Suppressor macrophage (primary cell): ENCODE measurements around the gene SCMH1.
"Not testable (repeated sequence)": the region's sequence is repeated elsewhere in the genome, so short reads cannot be mapped to it uniquely, and the experiment has no call there.

Source experiments
- DNase-seq, 4 experiments: peaks; one replicate each; pipeline ENCODE4 v3.0.0-alpha.2; 2020 to 2022

SCMH1 gene

DNA sequence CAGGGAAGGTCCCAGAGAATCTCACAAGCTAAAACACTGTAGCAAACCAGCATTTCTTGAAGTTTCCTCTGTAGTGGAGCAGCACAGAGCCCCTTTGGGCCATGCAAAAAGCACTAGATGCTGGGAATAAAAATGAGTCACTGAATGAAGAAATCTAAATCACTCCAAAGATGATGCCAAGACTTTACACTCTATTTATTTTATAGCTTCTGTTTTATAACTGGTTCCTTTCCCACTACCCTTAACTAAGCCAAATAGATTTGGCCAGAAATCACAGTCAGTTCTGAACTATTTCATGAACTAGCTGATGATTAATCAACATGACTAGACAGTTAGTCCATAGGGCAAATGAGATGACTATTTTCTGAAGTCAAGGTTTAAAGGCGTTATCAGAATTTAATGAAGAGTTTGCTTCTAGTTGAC lies 89.5 kb downstream of the SCMH1 start:
- DNase-seq: no peak

DNA sequence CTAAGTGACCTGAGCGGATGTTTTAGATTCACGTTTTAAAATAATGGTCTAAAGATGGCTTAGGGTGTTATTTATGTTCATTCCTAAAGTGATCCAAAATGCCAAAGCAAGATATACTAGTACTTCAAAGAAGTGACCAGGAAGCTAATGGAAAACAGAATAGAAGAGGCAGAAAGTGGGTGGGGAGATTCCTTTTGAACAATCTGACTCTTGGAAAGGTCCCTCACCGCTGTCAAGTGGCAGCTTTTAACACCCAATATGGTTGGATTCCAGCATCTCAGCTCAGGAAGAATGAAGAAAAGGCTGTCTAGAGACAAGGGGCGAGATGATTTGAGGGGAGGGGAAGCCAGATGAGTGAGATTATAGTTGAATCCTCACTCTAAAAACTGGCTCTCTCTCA lies 90.3 kb downstream of the SCMH1 start:
- no peak for DNase-seq

DNA sequence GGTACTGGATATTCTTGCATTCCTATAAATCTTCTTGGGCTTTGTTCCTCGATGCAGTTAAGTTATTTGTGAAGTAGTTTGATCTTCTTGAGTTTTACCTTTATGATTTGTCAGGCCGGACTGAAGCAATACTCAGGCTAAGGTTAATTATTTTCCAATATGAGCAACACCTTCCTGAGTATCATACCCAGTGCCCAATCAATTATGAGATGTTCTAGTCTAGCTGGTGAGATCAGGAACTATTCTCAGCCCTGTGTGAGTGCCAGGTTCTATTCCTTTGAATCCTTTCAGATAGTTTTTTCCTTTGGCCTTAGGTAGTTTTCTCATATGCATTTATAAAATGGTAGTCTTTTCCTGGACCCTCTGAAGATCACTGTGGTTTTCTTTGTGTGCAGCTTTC lies 92.5 kb downstream of the SCMH1 start:
- DNase-seq: no peak

DNA sequence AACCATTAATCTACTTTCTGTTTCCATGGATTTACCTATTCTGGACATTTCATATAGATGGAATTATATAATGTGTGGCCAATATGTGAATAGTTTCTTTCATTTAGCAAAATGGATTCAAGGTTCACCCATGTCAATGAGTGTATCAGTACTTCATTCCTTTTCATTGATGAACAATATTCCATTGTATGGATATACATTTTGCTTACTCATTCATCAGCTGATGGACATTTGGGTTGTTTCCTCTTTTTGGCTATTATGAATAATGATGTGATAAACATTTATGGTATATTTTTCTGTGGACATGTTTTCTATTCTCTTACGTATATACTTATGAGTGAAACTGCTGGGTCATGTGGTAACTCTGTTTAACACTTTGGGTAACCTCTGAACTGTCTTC lies 97.8 kb downstream of the SCMH1 start:
- peak in 2 of 4 experiments; percentile 1 to 6 for DNase-seq

DNA sequence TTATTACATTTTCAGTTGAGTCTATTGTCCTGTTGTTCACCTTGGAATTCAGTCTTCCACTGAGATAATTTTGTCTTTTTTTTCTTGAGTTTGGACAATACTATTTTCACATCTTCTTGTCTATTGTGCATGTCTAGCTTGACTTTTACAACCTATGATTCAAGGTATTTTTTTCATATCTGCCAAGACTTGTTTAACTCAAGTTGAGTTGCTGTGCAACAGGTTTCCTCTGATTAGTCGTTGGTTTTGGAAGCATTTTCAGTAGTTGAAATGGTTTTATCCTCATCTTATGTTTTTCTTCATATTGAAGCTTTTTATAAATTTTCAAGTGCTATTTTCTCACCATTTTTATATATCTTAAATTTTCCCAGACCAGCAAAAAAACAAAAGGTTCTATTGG lies 103.6 kb downstream of the SCMH1 start:
- no peak for DNase-seq

DNA sequence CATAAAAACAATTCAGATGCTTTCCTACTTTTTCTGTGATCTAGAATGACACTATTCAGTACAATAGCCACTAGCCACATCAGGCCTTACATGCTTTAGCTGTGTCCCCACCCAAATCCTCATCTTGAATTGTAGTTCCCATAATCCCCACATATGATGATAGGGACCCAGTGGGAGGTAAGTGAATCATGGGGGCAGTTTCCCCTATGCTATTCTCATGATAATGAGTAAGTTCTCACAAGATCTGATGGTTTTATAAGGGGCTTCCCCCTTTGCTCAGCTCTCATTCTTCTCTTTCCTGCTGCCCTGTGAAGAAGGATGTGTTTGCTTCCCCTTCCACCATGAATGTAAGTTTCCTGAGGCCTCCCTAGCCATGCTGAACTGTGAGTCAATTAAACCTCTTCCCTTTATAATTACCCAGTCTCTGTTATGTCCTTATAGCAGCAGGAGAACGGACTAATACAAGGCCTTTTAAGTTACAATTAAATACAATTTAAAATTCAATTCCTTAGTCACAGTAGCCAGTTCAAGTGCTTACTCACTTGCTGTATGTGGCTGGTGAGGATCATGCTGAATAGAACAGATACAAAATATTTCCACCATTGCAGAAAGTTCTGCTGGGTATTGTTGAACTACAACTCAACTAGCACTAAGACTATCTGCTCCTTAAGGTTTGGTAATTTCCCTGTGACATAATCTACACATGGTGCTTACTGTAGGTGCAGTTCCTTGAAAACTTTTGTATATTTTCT lies 106.7 kb downstream of the SCMH1 start:
- peak in 3 of 4 experiments; percentile 3 to 32 (median 8) for DNase-seq

DNA sequence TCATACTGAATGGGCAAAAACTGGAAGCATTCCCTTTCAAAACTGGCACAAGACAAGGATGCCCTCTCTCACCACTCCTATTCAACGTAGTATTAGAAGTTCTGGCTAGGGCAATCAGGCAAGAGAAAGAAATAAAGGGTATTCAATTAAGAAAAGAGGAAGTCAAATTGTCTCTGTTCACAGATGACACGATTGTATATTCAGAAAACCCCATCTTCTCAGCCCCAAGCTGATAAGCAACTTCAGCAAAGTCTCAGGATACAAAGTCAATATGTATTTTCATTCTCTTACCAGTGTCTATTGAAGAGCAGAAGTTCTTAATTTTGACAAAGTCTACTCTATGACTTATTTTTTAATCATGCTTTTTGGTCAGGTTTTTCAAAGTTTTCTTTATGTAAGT lies 107.8 kb downstream of the SCMH1 start:
- DNase-seq: not testable (repeated sequence)

DNA sequence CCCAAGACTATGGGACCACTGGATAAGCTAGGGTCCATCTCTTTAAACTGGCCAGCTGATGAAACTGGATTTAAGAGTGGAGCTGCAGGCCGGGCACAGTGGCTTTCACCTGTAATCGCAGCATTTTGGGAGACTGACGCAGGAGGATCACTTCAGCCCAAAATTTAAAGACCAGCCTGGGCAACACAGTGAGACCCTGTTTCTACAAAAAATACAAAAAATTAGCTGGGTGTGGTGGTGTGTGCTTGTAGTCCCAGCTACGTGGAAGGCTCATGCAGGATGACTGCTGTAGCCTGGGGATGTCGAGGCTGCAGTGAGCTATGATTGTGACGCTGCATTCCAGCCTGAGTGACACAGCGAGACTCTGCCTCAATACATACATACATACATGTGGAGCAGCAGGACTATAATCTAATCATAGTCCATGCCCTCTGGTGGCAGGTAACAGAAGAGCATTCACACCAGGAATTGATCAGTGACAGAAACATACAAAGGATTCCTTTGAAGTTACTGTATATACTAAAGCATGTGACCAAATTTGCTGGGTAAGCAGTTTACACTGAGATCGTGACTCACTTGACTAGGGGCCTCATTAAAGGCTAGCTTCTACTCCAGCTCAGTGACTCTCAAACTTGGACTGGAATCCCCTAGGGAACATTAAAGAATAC lies 119.1 kb downstream of the SCMH1 start:
- DNase-seq: peak; percentile 3 to 48 (median 26)

DNA sequence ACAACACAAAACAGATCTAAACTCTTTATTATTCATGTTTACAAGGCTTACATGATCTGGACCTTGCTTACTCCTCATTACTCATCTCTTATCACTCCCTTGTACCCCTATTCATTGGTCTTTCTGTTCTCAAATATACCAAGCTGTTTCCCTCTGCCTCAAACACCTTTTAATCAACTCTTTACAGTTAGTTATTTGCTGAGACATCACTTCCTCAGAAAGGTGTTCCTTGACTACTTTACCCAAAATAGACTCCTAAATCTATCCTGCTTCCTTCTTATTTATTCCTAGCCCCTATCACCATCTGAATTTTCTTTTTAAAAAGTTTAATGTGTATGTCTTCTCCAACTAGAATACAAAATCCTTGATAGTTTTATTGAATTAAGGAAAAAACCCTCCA lies 120.0 kb downstream of the SCMH1 start:
- no peak for DNase-seq

DNA sequence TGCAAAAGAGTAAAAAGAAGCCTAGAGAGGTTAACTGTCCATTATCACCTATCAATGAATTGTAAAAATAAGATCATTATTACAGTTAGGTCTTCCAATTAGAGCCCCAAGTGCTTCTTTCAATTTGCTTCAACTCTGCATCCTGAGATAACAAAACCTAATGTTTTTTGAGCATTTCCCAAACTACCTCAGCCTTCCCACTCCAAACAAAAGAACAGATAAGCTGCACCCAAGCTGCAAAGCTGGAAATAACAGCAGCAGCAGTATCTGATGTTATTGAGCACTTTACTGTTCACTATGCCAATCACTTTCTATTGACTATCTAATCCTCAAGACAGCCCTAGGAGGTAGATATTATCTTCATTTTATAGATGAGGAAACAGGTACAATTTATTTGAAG lies 123.5 kb downstream of the SCMH1 start:
- DNase-seq: no peak

DNA sequence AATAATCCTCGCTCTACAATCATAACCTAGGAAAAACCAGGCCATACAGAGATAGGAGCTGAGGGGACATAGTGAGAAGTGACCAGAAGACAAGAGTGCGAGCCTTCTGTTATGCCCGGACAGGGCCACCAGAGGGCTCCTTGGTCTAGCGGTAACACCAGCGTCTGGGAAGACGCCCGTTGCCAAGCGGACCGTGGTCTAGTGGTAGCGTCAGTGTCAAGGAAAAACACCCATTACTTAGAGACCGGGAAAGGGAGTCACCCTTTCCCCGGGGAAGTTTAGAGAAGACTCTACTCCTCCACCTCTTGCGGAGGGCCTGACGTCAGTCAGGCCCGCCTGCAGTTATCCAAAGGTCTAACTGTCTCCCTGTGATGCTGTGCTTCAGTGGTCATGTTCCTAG lies 124.9 kb downstream of the SCMH1 start:
- DNase-seq: not testable (repeated sequence)

DNA sequence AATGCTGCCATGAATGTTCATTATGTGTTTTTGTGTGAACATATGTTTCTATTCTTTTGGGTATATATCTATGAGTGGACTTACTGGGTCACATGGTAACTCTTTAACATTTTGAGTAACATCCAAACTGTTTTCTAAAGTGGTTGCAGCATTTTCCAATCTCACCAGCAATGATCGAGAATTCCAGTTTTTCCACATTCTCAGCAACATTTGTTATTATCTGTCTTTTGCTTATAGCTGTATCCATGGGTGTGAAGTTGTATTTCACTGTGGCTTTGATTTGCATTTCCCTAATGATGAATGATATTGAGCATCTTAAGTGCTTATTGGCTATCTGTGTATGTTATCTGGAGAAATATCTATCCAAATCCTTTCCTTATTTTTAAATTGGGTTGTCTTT lies 131.4 kb downstream of the SCMH1 start:
- DNase-seq: no peak

DNA sequence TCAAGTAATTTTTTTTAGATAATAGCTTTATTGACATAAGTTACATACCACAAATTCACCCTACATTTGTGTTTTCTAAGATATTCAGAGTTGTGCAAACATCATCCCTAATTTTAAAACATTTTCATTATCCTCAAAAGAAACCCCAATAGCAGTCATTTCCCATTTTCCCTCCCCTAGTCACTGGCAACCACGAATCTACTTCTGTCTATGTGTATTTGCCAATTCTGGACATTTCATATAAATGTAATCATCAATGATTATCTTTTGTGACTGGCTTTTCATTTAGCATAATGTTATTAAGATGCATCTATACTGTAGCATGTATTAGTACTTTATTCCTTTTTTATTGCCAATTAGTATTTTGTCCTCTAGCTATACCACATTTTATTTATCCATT lies 131.8 kb downstream of the SCMH1 start:
- DNase-seq: no peak

DNA sequence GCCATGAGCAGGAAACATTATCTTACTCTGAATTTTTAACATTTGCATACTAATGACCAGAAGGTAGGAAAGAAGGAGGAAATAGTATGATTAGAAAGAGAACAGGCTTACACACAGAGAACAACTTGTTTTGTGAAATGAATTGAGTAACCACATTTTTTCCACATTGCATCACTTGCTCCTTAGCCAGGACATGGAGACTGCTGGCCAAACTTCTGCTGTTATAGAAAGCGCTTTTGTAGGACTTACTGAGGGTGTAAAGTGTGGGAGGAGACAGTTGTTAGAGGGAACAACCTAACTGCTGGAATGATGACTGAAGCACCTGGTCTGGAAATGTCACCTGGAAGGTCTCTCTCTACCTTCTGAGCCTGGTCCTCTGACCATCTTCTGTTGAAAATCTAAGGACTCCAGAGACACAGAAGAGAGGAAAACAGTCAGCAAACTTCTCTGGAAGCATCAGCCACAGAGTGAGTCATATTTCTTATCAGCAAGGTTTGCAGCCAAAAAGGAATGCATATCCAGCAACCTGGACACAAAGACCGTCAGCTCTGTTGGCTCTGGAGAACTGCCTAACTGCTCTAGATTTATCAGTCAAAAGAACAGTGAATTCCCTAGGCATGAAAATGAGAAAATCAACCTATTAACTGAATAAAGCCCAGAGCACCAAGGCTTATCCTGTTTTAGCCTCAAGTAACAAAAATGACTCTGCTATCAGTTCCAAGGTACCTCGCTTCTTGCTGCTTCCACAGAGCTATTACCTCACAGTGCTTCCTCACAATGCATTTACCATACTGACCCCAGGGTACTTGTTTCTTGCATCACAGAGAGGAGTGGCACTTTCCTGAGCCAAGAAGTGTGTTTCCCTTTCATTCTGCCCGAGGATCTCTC lies 132.6 kb downstream of the SCMH1 start:
- DNase-seq: peak; percentile 35 to 70 (median 59)

DNA sequence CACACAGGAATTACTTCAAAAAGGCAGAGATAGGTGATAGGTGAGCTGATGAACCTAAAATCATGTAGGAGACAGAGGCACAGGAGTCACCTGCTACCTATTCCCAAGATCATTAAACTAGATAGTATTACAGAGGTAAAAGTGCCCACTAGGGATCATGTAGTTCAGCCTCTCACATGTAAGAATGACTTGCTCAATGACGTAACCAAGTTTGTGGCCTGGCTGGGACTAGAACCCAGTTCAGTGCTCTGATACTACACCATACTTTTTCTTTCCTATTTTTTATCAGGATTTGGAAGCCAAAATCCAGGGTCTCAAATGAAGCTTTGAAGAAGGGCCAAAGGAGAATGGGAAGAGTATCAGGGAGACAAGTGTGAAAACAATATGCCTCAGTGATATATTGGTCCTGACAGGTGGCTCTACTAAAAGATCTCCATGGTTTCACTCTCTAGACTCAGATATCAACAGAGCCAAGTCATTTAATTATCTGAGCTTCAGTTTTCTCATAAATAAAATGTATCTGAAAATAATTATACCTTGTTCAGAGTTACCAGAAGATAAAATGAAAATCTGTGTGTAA lies 133.3 kb downstream of the SCMH1 start:
- peak in 1 of 4 experiments; percentile 4 for DNase-seq

DNA sequence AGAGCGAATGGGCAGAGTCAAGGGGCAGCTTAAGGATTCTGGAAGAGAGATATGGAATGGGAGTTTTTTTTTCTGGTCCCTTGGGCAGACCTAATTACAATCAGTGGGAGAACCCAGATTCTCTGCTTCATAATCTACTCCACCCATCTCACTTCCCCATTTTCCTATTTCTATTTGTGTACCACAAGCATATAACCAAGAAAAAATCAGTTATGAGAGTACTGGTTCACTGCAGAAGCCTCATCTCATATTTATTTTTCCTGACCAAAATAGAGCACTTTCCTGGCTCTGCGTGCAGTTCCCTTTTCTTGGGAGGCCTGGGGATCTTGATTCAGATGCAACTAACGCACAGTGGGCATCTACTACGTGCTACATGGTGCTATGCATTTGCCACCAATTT lies 138.3 kb downstream of the SCMH1 start:
- peak in 3 of 4 experiments; percentile 7 to 22 (median 14) for DNase-seq

DNA sequence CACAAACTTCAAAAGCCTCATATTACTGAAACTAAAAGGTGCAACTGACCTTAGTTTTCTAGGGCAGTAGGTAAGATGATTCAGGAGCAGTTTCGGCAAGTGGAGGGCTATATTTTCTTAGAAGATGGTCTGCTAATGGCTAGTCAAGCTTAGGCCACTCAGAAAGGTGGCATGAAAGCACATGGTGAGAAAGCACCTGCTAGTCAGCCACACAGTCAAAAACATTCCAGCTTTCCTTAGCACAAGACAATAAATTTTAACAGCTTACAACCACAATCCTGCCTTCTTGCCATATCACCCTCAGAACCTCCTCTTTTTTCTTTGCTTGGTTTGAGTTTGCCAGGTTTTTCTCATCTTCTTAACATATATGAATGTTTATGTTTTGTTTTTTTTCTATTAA lies 139.5 kb downstream of the SCMH1 start:
- DNase-seq: no peak

DNA sequence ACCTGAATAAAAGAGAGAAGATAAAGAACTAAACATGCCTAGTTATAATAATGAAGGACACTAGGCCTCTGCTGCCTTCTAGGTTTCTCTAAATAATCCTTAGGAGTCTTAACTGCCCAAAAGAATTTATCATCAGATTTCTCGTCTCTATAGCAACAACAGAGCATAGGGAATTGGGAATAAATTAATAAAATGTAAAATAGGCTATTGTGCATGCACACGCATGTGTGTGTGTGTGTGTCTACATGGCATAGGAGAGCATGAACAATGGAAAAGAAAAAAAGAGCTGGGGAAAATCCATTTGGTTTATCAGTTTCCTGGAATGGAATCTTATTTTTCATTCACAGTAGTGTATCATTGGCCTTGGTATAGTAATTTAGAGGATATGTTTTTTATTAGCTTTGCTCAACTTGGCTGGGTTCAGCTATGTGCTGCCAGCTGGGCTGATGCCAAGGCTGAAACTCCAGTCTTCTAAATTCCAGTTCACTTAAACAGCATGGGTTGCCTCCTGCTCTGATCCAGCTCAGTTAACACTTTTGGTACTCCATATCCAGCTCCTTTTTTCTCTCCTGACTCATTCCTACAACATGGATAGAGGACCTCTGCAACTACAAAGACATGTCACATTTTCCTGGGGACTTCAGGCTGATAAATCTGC lies 140.0 kb downstream of the SCMH1 start:
- no peak for DNase-seq

DNA sequence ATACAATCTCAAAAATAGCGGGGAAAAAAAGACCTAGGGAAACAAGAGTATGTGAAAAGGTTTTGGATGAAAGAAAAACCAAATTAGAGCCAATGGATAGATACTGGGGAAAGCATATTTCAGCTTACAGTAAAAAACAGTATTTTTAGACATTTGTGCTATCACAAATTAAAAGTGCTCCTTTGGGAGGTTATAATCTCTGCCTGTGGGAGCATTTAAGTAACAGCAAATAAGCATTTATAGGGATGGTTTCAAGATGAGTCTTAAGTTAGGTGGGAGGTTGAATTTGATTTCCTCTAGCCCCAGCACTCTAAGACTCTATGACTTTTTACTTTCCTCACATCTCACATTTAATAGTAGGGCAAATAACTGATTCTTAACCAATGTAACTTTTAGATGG lies 141.0 kb downstream of the SCMH1 start:
- DNase-seq: no peak

DNA sequence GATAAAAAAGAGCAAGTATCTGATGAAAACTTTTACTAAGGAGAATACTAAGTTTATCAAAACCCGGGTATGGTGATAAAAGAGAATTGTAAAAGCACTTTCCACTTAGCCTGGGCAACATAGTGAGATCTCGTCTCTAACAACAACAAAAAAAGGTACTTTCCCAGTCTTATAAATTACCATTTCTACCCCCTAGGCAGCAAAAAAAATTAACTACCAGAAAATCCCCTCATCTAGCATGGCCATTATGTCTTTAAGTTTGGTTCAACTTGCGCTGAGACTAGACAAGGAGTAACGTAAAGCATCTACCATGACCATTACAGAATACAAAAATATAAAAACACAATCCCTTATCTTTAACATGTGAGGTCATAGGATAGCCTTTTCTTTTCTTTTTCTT lies 141.9 kb downstream of the SCMH1 start:
- no peak for DNase-seq

DNA sequence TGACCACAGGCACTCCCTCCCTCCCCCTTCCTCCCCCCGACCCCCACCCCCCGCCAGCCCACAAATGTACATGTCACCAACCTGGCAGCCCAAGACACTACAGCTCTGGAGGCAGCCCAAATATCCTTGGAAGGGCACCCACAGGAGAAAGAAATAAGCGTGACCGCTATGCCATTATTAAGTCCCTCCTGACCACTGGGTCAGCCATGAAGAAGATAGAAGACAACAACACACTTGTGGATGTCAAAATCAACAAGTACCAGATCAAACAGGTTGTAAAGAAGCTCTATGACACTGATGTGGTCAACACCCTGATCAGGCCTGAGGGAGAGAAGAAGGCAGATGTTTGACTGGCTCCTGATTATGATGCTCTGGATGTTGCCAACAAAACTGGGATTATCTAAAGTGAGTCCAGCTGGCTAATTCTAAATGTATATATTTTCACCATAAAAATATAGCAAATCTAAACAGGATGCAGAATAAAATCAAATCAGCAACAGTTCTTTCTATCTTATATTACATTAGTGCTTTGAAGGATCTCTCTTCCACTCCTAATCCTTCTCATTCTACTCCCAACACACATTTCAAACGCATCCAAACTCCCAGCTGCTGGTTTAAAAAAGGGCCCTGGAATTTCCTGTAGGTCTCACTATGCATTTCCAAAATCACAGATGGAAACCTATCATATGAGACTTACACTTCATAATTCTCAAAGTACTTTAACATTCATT lies 143.2 kb downstream of the SCMH1 start:
- no peak for DNase-seq

DNA sequence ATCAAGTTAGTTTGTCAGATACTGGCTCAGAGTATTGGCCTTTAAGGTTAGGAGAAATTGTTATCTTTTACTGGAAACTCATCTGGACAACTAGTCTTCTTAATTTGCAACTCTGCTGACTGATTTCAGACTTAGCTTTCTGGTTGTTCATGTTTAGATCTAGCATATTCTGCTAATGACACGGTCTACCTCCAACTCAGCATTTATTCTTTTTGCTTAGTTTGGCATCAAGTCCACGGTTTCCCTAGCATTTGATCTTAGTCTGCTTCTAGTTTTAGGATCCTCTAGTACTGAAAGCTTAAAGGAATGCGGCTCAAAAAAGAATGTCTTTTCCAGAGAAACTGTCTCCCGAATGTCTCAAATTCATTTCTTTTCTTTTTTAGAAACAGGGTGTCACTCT lies 145.0 kb downstream of the SCMH1 start:
- no peak for DNase-seq
